ENCODE measurements around the gene NCOR1.

DNA sequence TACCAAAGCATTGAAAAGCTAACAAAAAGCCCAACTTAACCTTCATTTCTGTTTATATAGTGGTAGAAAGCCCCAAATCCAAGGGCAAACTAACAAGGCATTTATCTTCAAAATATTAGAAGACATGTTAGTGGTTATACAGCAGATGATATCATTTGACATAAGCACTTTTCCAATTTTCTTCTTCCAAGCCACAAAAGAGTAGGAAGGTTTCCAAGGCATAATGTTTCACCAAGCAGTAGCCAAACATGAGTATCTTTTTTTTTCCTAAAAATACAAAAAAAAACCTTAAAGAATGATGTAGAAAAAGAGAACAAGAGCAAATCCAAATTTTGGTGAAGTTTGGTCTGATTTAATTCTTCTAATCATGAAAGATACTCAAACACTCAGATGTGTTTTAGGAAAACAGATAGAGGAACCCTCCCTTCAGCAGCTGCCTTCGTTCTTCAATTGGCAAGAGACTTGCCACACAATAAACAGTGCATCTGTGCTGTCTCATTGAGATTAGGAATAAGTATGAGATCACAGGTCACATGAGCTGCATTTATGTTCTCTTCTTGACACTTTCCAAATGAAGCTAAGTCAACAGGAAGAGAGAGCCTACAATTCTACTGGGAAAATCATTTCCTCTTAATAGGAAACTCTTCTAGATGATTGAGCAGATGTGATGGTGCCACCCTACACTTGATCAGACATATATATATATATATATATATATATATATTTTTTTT lies 109.0 kb downstream of the NCOR1 start:
- TF ChIP-seq, protein P1, sequence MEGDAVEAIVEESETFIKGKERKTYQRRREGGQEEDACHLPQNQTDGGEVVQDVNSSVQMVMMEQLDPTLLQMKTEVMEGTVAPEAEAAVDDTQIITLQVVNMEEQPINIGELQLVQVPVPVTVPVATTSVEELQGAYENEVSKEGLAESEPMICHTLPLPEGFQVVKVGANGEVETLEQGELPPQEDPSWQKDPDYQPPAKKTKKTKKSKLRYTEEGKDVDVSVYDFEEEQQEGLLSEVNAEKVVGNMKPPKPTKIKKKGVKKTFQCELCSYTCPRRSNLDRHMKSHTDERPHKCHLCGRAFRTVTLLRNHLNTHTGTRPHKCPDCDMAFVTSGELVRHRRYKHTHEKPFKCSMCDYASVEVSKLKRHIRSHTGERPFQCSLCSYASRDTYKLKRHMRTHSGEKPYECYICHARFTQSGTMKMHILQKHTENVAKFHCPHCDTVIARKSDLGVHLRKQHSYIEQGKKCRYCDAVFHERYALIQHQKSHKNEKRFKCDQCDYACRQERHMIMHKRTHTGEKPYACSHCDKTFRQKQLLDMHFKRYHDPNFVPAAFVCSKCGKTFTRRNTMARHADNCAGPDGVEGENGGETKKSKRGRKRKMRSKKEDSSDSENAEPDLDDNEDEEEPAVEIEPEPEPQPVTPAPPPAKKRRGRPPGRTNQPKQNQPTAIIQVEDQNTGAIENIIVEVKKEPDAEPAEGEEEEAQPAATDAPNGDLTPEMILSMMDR (IDR thresholded peaks at IDR 0.05) = no peak
- TF ChIP-seq, protein P2, sequence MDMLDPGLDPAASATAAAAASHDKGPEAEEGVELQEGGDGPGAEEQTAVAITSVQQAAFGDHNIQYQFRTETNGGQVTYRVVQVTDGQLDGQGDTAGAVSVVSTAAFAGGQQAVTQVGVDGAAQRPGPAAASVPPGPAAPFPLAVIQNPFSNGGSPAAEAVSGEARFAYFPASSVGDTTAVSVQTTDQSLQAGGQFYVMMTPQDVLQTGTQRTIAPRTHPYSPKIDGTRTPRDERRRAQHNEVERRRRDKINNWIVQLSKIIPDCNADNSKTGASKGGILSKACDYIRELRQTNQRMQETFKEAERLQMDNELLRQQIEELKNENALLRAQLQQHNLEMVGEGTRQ (IDR thresholded peaks at IDR 0.05) = no peak
